OCI-LY1 (cell line): ENCODE measurements around the gene BTBD9.

ENCODE experiments used
- H2AFZ ChIP-seq: fragments of 200-600 bp; sonication (generic), shearing (Covaris generic); 2 replicates; pipeline ENCODE4 v1.6.0; 2014; ENCODE audit warnings: antibody characterized with exemption, mild to moderate bottlenecking, low read length
- H3F3A ChIP-seq: fragments of 200-600 bp; sonication (generic), shearing (Covaris generic); 2 replicates; pipeline ENCODE4 v1.6.0; 2014; ENCODE audit warnings: mild to moderate bottlenecking, antibody characterized with exemption, low read length, moderate library complexity; ENCODE audit not compliant: insufficient read depth
- H3K27ac ChIP-seq: fragments of 200-600 bp; sonication (generic); 2 replicates; pipeline ENCODE4 v1.5.1; 2014; ENCODE audit warnings: low read length, mixed run types, mild to moderate bottlenecking, low read depth; ENCODE audit not compliant: poor library complexity, severe bottlenecking
- H3K27me3 ChIP-seq: fragments of 200-600 bp; sonication (generic); 2 replicates; pipeline ENCODE4 v1.6.0; 2014; ENCODE audit warnings: antibody characterized with exemption, mild to moderate bottlenecking, low read length, moderate library complexity; ENCODE audit not compliant: insufficient read depth
- H3K36me3 ChIP-seq: fragments of 200-600 bp; sonication (generic); 2 replicates; pipeline ENCODE4 v1.6.1; 2014; ENCODE audit warnings: mild to moderate bottlenecking, antibody characterized with exemption, low read length, moderate library complexity, mixed read lengths; ENCODE audit not compliant: insufficient read depth
- H3K4me1 ChIP-seq: fragments of 200-600 bp; sonication (generic); 2 replicates; pipeline ENCODE4 v1.5.1; 2014; ENCODE audit warnings: mild to moderate bottlenecking, low read length, moderate library complexity; ENCODE audit not compliant: insufficient read depth, severe bottlenecking
- H3K4me2 ChIP-seq: fragments of 200-600 bp; sonication (generic), shearing (Covaris generic); 2 replicates; pipeline ENCODE4 v1.6.1; 2014; ENCODE audit warnings: low read length
- H3K4me3 ChIP-seq: fragments of 200-600 bp; sonication (generic); 2 replicates; pipeline ENCODE4 v1.5.1; 2014; ENCODE audit warnings: low read length, low read depth, mild to moderate bottlenecking, mixed read lengths; ENCODE audit not compliant: poor library complexity, severe bottlenecking
- H3K79me2 ChIP-seq: fragments of 200-600 bp; shearing (Covaris generic); 2 replicates; pipeline ENCODE4 v1.6.1; 2016; ENCODE audit warnings: mixed run types, low read length, mixed read lengths; ENCODE audit not compliant: insufficient read depth
- H3K9ac ChIP-seq: fragments of 200-600 bp; sonication (generic), shearing (Covaris generic); 2 replicates; pipeline ENCODE4 v1.6.1; 2014; ENCODE audit warnings: mild to moderate bottlenecking, low read length, mixed read lengths
- H3K9me2 ChIP-seq: fragments of 200-600 bp; sonication (generic), shearing (Covaris generic); 2 replicates; pipeline ENCODE4 v1.6.1; 2014; ENCODE audit warnings: low read depth, mild to moderate bottlenecking, low read length, mixed read lengths
- H3K9me3 ChIP-seq: fragments of 200-600 bp; shearing (Covaris generic); 2 replicates; pipeline ENCODE4 v1.6.1; 2014; ENCODE audit warnings: low read length, mixed read lengths
- H4K20me1 ChIP-seq: fragments of 200-600 bp; sonication (generic), shearing (Covaris generic); 2 replicates; pipeline ENCODE4 v1.6.0; 2016; ENCODE audit warnings: mild to moderate bottlenecking, low read length; ENCODE audit not compliant: insufficient read depth
- CTCF ChIP-seq: fragments of 200-600 bp; sonication (generic), shearing (Covaris generic); IDR thresholded peaks from 2 replicates; pipeline ENCODE4 v1.5.1; 2017; ENCODE audit warnings: mild to moderate bottlenecking, antibody characterized with exemption, low read length, moderate library complexity, mixed read lengths
- EZH2 ChIP-seq: fragments of 200-600 bp; sonication (generic), shearing (Covaris generic); IDR thresholded peaks from 2 replicates; pipeline ENCODE4 v1.8.0; 2017; ENCODE audit warnings: borderline replicate concordance, mixed run types, mild to moderate bottlenecking, antibody characterized with exemption, low read length, moderate library complexity, mixed read lengths

The BTBD9 gene

GRCh38 chr6:38182426-38182825, 457.3 kb downstream of the BTBD9 start:
- H3K27ac ChIP-seq = no peak overlapping the region
- no peaks in the 10 kb centered on the region for H3K4me1 ChIP-seq
- no peaks in the 10 kb centered on the region for H3K36me3 ChIP-seq
- H3K79me2 ChIP-seq = no peaks in the 10 kb centered on the region
- TF ChIP-seq CTCF (no peak), EZH2 (no peak)
- 0 out of 2 replicates have a peak, but pooled peaks cover 4% of the 10 kb centered on the region for H3K27me3 ChIP-seq
- no peak overlapping the region for H3K4me3 ChIP-seq
- H2AFZ ChIP-seq = no peak overlapping the region
- no peak overlapping the region for H3K9ac ChIP-seq
- H3K9me3 ChIP-seq = no peaks in the 10 kb centered on the region
- no peaks in the 10 kb centered on the region for H3K9me2 ChIP-seq
- H3K4me2 ChIP-seq = no peak overlapping the region
- H3F3A ChIP-seq = no peaks in the 10 kb centered on the region
- H4K20me1 ChIP-seq = no peaks in the 10 kb centered on the region

- H3K36me3 ChIP-seq = no peaks in the 10 kb centered on the region
- no peak for TF ChIP-seq CTCF
- no peak for TF ChIP-seq EZH2
- H3K9ac ChIP-seq = no peak overlapping the region
- no peaks in the 10 kb centered on the region for H4K20me1 ChIP-seq
- no peaks in the 10 kb centered on the region for H3K79me2 ChIP-seq
- H2AFZ ChIP-seq = no peak overlapping the region
- no peak overlapping the region for H3K4me2 ChIP-seq
- no peak overlapping the region for H3K4me3 ChIP-seq
- H3K9me3 ChIP-seq = no peaks in the 10 kb centered on the region
- H3F3A ChIP-seq = no peaks in the 10 kb centered on the region
- no peaks in the 10 kb centered on the region for H3K9me2 ChIP-seq
- no peak overlapping the region for H3K27ac ChIP-seq
- no peaks in the 10 kb centered on the region for H3K4me1 ChIP-seq
- no peaks in the 10 kb centered on the region for H3K27me3 ChIP-seq
Measured at GRCh38 chr6:38180586-38180985, 459.1 kb downstream of the BTBD9 start.

GRCh38 chr6:38179794-38180430, 459.8 kb downstream of the BTBD9 start:
- Histone ChIP-seq H3K9ac (no peak overlapping the region), H3K9me2 (no peaks in the 10 kb centered on the region), H2AFZ (no peak overlapping the region), H3K4me3 (no peak overlapping the region), H3K4me1 (no peaks in the 10 kb centered on the region), H3K27ac (no peak overlapping the region), H3K36me3 (no peaks in the 10 kb centered on the region), H3K4me2 (no peak overlapping the region), H3K9me3 (no peaks in the 10 kb centered on the region), H3K27me3 (no peaks in the 10 kb centered on the region), H3F3A (no peaks in the 10 kb centered on the region), H3K79me2 (no peaks in the 10 kb centered on the region), H4K20me1 (no peaks in the 10 kb centered on the region)
- no peak for TF ChIP-seq EZH2

- H3K27me3 ChIP-seq = no peaks in the 10 kb centered on the region
- no peak for TF ChIP-seq EZH2
- TF ChIP-seq CTCF = no peak; the same call in 1 of the 2 replicates
- no peak overlapping the region for H3K4me2 ChIP-seq
- no peaks in the 10 kb centered on the region for H4K20me1 ChIP-seq
- no peaks in the 10 kb centered on the region for H3F3A ChIP-seq
- H3K4me1 ChIP-seq = no peaks in the 10 kb centered on the region
- H3K9me2 ChIP-seq = no peaks in the 10 kb centered on the region
- no peaks in the 10 kb centered on the region for H3K9me3 ChIP-seq
- no peaks in the 10 kb centered on the region for H3K36me3 ChIP-seq
- H2AFZ ChIP-seq = no peak overlapping the region
- no peak overlapping the region for H3K9ac ChIP-seq
- no peaks in the 10 kb centered on the region for H3K79me2 ChIP-seq
- no peak overlapping the region for H3K27ac ChIP-seq
- H3K4me3 ChIP-seq = no peak overlapping the region
Measured at GRCh38 chr6:38179300-38179699, 460.4 kb downstream of the BTBD9 start.
